Measurements from ENCODE around the gene CTTNBP2NL. TPM values are rescaled to one million over a fixed set of nuclear protein-coding genes. Genes with fewer than 3 reads are reported as not detected.
"Not testable (repeated sequence)": the region's sequence is repeated elsewhere in the genome, so short reads cannot be mapped to it uniquely, and the experiment has no call there.

CTTNBP2NL gene
- total RNA-seq, 2 donors from 2014 or later, result 36.3 to 48.6 TPM

DNA sequence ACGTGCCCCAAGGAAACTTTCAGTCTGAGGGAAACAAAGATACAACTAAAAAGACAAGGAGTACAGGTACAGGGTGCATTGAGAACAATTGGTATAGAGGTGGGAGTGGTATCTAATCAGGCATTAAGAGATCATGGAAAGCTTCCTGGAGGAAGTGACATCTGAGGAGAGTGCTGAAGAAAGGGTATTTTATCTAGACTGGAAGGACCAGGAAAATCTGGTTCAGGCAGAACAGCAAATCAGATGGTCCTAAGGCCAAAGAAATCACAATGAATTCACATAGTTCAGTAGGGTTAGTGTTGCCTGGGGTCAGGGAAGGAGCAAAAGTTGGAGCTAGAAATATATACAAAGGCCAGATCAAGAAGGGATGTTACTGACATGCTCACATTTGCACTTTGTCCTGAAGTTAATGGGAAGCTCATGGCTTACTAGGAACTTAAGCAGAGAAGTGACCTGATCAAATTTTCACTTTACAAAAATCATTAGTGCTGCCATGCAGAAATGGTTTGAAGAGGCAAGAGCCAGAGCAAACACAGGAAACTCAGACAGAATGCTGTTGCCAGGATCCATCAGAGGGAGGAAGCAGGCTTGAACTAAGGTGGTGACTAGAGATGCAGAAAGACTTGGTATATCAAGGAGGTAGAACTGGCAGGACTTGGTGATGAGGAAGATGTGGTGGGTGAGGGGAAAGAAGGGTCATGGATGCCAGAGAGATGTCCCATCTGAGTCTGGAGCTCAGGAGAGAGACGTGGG lies 14.5 kb upstream of the CTTNBP2NL start:
- intact Hi-C loops (cut with DNase I), result loop anchor here in 1 of 2 donors (10.0 kb wide), 1 partner anchor 233 kb away; the partner anchor contains the start of genes CAPZA1 and ST7L
- no peak for DNase-seq (ENCODE audit: low spot score)

GRCh38 chr1:112383759-112384370 lies 12.1 kb upstream of the CTTNBP2NL start:
- intact Hi-C loops (cut with DNase I), result loop anchor here in 1 of 2 donors (10.0 kb wide), 1 partner anchor 231 kb away; the partner anchor contains the start of genes CAPZA1 and ST7L
- DNase-seq (ENCODE audit: low spot score), result no peak

- intact Hi-C loops (cut with DNase I), result loop anchor here in 1 of 2 donors (10.0 kb wide), 1 partner anchor 229 kb away; the partner anchor contains the start of genes CAPZA1 and ST7L
- no peak for DNase-seq (ENCODE audit: low spot score)
Observed at GRCh38 chr1:112386024-112386723, 9.8 kb upstream of the CTTNBP2NL start.

- intact Hi-C loops (cut with DNase I), result loop anchor here in 1 of 2 donors (10.0 kb wide), 1 partner anchor 228 kb away; the partner anchor contains the start of genes CAPZA1 and ST7L
- no peak for DNase-seq (ENCODE audit: low spot score)
Observed at GRCh38 chr1:112386731-112387346, 9.2 kb upstream of the CTTNBP2NL start.

DNA sequence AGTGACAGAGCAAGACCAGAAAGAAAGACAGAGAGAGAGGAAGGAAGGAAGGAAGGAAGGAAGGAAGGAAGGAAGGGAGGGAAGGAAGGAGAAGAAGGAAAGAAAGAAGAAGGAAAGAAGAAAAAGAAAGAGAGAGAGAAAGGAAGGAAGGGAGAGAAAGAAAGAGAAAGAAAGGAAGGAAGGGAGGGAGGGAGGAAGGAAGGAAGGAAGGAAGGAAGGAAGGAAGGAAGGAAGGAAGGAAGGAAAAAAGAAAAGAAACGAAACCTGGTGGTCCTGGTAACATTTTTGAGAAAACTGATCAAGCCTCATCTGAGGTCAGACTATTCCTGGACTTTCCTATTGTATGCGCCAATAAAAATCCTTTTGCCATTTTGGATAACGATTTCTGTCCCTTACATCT lies 8.2 kb upstream of the CTTNBP2NL start:
- intact Hi-C loops (cut with DNase I), result loop anchor here in 1 of 2 donors (10.0 kb wide), 1 partner anchor 227 kb away; the partner anchor contains the start of genes CAPZA1 and ST7L
- no peak for DNase-seq (ENCODE audit: low spot score)

DNA sequence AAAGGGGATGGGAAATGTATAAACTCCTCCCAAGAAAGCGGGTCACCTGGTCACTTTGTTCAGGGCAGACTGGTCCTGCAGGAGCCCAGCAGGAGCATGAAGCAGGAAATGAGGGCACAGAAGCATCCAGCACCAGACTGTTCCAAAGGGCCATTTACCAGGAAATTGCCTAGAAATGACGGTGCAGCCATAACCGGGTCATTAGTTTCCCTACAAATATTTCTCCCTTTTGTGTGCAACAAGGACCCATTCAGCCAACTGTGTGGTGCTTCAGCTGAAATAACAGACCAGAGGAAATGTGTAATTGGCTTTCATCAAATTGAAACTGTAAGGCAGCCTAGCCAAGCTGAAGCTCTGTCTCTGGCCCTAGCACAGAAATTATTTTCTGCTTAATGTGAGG lies 7.6 kb upstream of the CTTNBP2NL start:
- no peak for DNase-seq (ENCODE audit: low spot score)
- intact Hi-C loops (cut with DNase I), result loop anchor here in 1 of 2 donors (10.0 kb wide), 1 partner anchor 226 kb away; the partner anchor contains the start of genes CAPZA1 and ST7L

- intact Hi-C loops (cut with DNase I), result loop anchor here (2.0 to 10.0 kb wide), 5 partner anchors 75 to 318 kb away; partner anchors contain the start of genes RHOC (in 2 of the 2), CAPZA1 (in 1 of the 2) and ST7L (in 1 of the 2)
- DNase-seq (ENCODE audit: low spot score), result no peak
Observed at GRCh38 chr1:112389689-112390088, 6.3 kb upstream of the CTTNBP2NL start.

DNA sequence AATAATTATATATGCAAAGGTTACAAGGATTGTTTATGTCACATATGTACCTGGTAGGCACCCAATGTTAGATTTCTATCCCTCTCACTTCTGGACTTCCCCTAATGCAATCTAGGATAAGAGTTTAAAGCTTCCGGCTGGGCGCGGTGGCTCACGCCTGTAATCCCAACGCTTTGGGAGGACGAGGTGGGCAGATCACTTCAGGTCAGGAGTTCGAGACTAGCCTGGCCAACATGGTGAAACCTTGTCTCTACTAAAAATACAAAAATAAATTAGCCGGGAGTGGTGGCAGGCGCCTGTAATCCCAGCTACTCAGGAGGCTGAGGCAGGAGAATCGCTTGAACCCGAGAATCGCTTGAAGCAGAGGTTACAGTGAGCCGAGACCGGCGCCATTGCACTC lies 5.7 kb upstream of the CTTNBP2NL start:
- intact Hi-C loops (cut with DNase I), result loop anchor here (2.0 to 10.0 kb wide), 4 partner anchors 74 to 317 kb away; partner anchors contain the start of gene RHOC (in 2 of the 2)
- DNase-seq (ENCODE audit: low spot score), result not testable (repeated sequence)

- DNase-seq (ENCODE audit: low spot score), result peak; percentile 95
- intact Hi-C loops (cut with DNase I), result loop anchor here (2.0 to 10.0 kb wide), 4 partner anchors 74 to 316 kb away; partner anchors contain the start of gene RHOC (in 2 of the 2)
Observed at GRCh38 chr1:112390775-112391602, 5.0 kb upstream of the CTTNBP2NL start.

- DNase-seq (ENCODE audit: low spot score), result no peak
- intact Hi-C loops (cut with DNase I), result loop anchor here (2.0 to 10.0 kb wide), 4 partner anchors 73 to 316 kb away; partner anchors contain the start of gene RHOC (in 2 of the 2)
Observed at GRCh38 chr1:112391603-112391940, 4.4 kb upstream of the CTTNBP2NL start.

DNA sequence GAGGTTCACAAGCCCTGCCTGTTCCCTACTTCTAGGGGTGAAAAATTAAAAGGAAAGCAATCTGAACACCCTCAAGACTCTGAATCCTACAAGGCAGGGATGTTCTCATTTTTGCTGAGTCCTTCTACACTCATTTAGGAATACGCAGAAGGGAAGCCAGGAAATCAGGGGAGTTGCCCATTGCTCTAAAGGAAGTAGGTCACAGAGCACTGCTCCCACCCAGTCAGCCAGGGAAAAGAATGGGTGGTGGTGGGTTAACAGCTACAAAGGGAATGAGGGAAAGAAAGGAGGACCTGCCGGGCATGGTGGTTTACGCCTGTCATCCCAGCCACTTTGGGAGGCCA lies 2.4 kb upstream of the CTTNBP2NL start:
- intact Hi-C loops (cut with DNase I), result loop anchor here (5.0 to 10.0 kb wide), 3 partner anchors 74 to 314 kb away; partner anchors contain the start of gene RHOC (in 2 of the 2)
- DNase-seq (ENCODE audit: low spot score), result no peak

GRCh38 chr1:112394743-112395062 lies 1.3 kb upstream of the CTTNBP2NL start:
- intact Hi-C loops (cut with DNase I), result loop anchor here (5.0 to 10.0 kb wide), 3 partner anchors 73 to 313 kb away; partner anchors contain the start of gene RHOC (in 2 of the 2)
- no peak for DNase-seq (ENCODE audit: low spot score)

DNA sequence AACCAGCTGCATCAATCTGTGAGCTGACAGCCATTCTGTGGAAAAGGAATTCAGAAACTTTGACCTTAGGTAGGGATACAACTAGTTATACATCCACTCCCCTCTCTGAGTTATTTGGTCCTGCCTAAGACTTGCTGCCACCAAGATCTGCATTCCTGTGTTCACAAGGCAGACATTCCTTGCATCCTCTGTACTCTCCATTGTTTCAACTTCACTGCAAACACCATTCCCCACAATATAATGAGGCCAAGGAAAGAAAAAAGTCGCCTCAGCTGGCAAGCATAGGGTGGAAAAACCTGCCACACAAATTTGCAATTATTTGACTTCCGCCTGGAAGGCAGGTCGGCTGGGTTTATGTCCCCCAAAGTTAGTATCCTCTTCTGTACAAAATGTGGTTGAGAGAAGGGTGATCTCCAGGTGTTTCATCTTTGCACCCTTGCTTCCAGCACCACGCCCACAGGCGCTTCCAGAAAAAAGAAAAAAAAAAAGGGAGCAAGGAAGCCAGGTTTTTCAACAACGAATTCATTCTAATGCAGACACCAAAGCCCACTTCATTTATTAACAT lies 676 bp upstream of the CTTNBP2NL start:
- no peak for DNase-seq (ENCODE audit: low spot score)
- intact Hi-C loops (cut with DNase I), result loop anchor here in 1 of 2 donors (10.0 kb wide), 1 partner anchor 309 kb away; the partner anchor contains the start of gene RHOC

DNA sequence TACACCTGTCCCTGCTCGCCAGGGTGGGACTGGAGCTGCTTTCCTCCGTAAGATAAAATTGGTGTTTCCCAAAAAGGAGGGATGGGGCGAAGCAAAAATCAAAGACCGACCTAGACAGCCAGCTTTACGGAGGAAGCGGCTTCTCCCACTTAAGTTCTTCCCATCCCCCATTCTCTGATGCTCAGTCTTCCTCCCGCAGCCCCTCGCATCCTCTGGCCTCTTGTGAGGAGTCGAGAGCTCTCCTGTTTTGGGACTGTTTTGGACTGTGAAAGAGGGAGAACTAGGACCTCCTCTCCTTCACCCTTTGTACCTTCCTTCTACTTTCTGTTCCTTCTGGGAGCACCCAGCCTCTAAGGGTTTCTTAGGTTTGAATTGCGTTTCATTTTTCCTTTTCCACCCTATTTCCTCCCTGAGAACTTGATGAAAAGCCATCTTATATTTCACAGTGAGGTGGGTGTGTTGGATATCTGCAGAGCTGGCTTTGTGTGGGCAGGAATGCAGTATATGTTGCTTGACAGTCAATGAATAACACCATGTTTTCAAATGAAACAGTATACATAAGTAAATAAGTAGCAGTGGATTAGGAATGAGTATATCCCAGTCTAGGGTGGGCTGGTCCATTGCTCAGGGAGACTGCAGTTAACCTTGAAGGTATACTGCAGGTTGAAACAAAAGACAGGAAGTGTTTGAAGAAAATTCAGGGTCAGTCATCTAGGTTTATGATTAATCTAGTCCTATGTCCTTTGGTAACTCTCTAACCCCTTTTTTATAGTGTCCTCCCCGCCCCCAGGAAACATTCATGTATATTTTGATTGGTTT lies 848 bp downstream of the CTTNBP2NL start:
- no peak for DNase-seq (ENCODE audit: low spot score)
- intact Hi-C loops (cut with DNase I), result loop anchor here in 1 of 2 donors (10.0 kb wide), 1 partner anchor 308 kb away; the partner anchor contains the start of gene RHOC

- DNase-seq (ENCODE audit: low spot score), result no peak
- intact Hi-C loops (cut with DNase I), result loop anchor here in 1 of 2 donors (10.0 kb wide), 1 partner anchor 307 kb away; the partner anchor contains the start of gene RHOC
Observed at GRCh38 chr1:112397841-112398240, 1.8 kb downstream of the CTTNBP2NL start.

- intact Hi-C loops (cut with DNase I), result loop anchor here in 1 of 2 donors (10.0 kb wide), 1 partner anchor 305 kb away; the partner anchor contains the start of gene RHOC
- no peak for DNase-seq (ENCODE audit: low spot score)
Observed at GRCh38 chr1:112399456-112399855, 3.4 kb downstream of the CTTNBP2NL start.

Data from posterior vena cava (tissue), 2 donors.